Measurements from ENCODE around the gene SIRT7.

SIRT7 gene

GRCh38 chr17:81890447-81891302 is 27.3 kb downstream of the SIRT7 start:
- DNase-seq (ENCODE audit: insufficient read length, low spot score), result no peak
- FAIRE-seq, result no peak
- TF ChIP-seq CTCF (IDR thresholded peaks at IDR 0.05; ENCODE audit: insufficient read depth, missing control alignments), result no peak

DNA sequence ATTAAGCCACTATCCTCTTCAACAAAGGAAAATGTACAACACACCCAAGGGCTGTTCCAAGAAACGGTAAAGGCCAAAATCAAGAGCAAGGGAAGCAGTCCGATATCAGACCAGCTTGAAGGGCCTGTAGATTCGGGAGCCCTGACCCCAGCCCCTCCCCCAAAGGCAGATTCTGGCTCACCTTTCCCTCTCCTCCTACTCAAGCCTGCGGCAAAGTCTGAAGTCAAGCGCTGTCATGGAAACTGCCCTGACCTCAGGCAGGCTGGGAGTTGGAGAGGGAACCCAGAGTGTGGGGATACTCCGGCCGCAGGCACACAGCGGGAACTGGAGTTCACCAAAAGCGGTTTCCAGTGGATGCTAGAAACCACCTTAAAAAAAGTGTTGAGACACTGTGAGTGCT is 28.4 kb downstream of the SIRT7 start:
- no peak for TF ChIP-seq CTCF (IDR thresholded peaks at IDR 0.05; ENCODE audit: insufficient read depth, missing control alignments)
- FAIRE-seq (no peak), DNase-seq (ENCODE audit: insufficient read length, low spot score) (no peak)

DNA sequence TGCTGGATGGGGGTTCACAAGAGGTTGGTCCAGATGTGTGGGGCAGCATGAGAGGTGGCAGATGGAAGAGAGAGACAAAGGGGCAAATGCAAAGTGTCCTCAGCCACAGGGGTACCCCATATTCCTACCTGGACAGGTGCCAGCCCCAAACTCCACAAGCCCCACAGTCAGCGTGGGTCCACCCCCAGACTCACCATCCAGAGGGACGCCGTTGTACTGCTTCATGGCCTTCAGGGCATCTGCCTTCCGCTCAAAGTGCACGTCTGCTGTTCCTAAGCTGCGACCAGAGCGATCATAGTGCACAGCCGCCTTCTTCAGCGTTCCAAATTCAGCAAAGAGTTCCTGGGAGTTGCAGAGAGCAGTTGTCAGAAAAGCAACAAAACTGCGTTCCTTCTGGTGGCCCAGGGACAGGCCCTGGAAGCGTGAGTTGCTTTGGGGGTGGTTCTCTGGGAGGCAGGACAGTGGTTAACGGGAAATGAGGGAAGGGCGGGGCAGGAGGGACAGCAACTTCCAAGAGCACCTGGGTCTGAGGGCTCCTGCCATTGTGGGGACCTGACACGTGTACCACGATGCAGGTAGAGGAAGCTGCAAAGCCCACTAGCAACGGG is 28.9 kb downstream of the SIRT7 start:
- no peak for FAIRE-seq
- no peak for TF ChIP-seq CTCF (IDR thresholded peaks at IDR 0.05; ENCODE audit: insufficient read depth, missing control alignments)
- no peak for DNase-seq (ENCODE audit: insufficient read length, low spot score)

- DNase-seq (ENCODE audit: insufficient read length, low spot score) (no peak), FAIRE-seq (no peak)
- no peak for TF ChIP-seq CTCF (IDR thresholded peaks at IDR 0.05; ENCODE audit: insufficient read depth, missing control alignments)
These were observed 29.6 kb downstream of the SIRT7 start for GRCh38 chr17:81888105-81888987.

DNA sequence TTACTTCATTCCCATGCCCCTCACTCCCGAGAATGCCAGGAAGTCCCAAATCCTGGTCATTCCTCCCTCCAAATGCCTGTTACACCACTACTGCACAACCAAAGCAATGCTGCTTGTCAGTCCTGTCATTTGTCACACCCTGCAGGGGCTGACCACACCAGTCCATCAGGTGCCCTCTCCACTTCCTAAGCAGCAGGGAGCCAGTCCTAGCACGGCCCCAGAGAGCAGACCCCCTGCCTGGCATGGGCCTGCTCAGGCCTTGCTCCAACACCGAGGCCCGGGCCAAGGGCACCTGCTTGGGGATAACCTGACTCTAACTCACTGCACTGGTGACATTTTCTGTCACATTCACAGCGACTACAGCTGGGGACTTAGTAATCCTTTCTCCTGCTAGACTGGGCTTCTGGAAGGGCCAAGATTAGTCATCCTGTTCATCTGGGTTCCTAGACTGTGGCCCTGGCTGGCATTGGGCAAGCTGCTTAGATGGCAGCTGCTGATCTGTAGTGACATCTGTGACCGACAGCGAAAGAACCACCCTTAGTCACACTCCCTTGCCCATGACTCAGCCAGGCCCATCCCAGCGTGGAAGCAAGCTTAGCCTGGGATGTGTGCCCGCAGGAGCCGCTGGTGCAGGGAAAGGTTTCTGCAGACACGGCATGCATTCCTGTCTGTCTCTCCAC is 32.0 kb downstream of the SIRT7 start:
- no peak for TF ChIP-seq CTCF (IDR thresholded peaks at IDR 0.05; ENCODE audit: insufficient read depth, missing control alignments)
- DNase-seq (ENCODE audit: insufficient read length, low spot score) (no peak), FAIRE-seq (no peak)

DNA sequence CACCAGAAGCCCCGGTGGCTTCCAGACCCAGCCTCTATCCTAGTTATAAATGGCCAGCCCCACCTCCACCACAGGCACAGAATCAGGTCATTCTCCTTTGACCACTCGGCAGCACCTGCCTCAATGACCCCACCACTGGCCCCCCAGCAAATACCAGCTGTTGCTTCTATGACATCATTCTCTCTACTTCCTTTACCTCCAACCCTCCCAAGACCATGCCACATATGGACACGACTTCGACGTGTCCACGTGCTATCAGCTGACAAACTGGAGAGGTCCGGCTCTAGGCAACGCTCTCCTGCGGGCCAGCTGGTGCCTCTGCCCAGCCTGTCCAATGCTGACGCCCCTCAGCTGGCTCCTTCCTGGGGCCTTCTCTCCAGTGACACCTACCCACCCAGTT is 32.5 kb downstream of the SIRT7 start:
- no peak for TF ChIP-seq CTCF (IDR thresholded peaks at IDR 0.05; ENCODE audit: insufficient read depth, missing control alignments)
- FAIRE-seq, result no peak
- DNase-seq (ENCODE audit: insufficient read length, low spot score), result no peak

Measured in D721Med (cell line).